ENCODE measurements around the gene HMGCS2.

HMGCS2 gene

DNA sequence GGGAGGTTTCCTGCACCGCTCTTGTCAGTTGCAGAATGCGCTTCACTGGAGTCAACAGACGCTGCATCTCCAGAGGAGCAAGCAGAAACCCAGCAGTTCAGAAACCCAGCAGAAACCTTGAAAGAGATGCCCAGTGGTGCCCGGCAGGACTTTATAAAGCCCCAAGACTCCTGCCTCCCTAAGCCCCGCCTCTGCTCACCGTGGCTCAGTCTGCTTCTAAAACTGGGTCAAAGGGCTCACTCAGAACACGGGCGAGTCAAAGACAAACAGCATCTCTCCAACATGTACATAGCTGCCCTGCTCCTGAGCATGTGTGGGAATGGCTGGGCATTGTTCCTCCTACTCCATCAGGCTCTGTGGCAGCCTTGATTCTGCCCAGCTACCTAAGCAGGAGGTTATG, at the start of gene HMGCS2:
TSS of gene HMGCS2 (minus strand) at position 128 of the 400 bp plus-strand sequence. CDS start at position 67, 61 bp downstream.
- no peak within 1 kb of the TSS for H3K4me3 ChIP-seq (ENCODE audit: low read depth, low read length)

DNA sequence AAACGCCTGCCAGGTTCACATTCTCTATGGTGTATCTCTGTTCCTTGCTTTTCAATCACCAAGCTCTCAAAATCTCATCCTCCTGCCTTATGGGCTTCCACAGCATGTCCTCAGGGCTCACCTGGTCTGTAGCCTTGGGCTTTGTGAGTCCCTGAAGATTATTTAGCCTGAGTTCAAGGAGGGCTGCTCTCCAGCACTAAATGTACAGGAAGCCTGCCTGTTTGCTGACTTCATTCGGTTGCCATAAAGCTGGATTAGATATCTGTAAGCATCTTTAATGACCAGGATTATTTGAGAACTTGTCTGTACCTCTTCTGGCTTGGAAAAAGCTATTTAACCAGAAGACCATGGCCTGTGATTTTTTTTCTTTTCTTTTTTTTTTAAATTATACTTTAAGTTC, 49.5 kb upstream of the HMGCS2 start:
- H3K4me3 ChIP-seq (ENCODE audit: low read depth, low read length) = no peak overlapping the region

DNA sequence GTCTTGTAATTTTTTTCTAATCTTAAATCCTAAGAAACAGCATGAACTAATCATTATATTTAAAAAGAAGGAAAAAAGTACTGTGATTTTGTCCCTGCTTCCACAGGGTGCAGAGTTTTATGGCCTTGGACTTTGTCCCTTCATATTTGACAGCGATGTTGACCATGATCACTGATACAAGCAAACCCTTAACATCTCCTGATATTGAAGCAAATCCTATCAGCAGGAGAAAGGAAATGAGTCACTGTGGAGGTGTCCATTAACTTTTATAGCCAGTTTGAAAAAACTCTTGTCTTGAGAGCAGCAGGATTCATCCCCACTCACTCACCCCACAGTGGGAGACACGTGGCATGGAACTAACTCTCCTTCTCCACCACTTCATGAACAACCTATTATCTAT, 47.7 kb upstream of the HMGCS2 start:
- H3K4me3 ChIP-seq (ENCODE audit: low read depth, low read length) = no peak overlapping the region

DNA sequence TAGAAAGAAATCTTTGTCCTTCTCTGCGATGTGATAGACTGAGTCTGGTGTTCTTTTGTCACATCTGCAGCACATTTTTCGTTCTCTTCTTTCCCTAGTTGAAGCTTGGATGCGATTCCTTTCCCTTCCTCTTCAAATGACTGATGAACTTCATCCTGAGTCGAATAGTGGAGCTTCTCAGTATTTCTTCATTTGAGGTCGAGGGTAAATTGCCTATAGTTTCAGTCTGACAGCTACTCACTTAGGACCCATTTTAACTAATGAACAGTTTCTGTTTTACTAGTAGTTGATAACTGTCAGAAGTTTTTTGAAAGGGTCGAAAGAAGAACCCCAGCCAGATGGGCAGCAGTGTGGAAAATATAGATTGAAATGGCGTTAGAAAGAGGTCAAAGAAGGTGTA, 47.2 kb upstream of the HMGCS2 start:
- H3K4me3 ChIP-seq (ENCODE audit: low read depth, low read length) = no peak overlapping the region

DNA sequence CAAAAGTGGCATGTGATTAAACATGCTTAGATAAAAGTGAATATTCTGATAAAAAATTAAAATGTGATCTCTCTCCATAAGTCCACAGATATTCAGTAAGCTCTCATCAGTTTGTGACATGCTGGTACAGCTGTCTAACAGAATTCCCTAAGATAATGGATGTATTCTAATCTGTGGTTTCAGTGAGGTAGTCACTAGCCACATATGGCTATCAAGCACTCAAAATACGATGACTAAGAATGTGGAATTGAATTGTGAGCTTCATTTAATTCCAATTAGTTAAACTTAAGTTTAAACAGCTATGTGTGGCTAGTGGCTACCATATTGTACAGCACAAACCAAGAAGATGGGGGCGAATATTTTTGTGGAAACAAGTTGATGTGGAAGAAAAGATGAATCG, 46.7 kb upstream of the HMGCS2 start:
- H3K4me3 ChIP-seq (ENCODE audit: low read depth, low read length) = no peak overlapping the region

DNA sequence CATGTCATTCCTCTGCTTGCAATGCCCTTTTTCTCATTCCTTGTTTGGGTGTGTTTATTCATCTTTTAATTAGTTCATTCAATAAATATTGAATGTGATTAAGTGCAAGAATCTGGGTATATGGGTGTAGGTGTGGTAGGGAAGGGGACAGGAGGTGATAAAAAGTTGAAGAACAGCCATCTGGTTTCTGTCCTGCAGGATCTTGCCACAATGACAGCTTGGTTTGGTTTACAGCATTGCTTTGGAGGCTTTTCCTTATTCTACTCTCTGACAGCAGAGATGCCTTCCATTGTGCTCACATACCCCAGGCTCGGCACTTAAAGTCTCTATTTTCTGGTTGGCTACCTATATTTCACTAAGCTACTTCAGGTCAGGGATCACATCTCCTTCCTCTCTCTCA, 45.6 kb upstream of the HMGCS2 start:
- H3K4me3 ChIP-seq (ENCODE audit: low read depth, low read length) = no peak overlapping the region

DNA sequence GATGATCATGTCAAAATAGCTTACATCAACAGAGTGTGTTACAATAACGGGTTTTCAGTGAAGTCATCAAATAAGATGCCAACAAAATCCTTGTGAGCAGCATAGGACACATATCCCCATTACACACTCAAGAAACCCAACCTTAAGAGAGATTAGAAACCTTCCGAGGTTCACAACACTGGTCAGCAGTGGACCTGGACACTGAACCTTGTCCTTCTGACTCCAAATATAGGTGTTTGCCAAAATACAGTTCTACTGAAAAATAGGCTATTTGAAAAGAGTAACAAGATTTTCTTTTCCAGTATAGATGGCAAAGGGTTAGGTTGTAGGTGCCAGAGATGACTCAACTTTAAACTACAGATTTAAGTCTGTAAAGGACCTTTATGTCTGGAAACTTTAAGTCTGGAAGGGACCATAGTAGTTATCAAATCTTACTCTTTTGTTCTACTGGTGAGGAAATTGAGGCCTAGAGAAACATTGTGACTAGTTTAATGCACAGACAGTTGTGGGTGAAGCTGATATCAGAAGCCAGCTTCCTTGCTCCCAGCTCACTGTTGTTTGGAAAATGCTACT, 43.4 kb upstream of the HMGCS2 start:
- H3K4me3 ChIP-seq (ENCODE audit: low read depth, low read length) = no peak overlapping the region

DNA sequence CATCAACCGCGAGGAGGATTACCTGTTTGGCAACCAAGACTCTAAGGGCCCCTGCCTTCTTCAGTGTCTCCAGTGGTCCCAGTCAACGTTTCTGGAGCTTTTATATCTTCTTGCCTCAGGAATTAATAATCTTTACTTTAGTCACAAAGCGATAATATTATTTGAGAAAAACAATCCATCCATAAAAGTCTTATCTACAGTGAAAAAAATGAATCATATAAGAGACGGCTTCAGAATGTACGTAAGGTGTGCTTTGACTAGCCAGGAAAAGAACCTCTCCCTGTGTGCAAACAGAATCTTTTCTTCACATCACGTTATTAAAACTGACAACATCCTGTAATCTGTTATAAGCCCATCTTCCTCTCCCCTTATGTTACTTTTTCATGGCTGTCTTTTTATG, 42.7 kb upstream of the HMGCS2 start, which contains the start of gene REG4:
TSS of gene REG4 (minus strand) at position 74 of the 400 bp plus-strand sequence. CDS start 2,691 bp downstream, outside the sequence.
- H3K4me3 ChIP-seq (ENCODE audit: low read depth, low read length) = no peak within 1 kb of the TSS

DNA sequence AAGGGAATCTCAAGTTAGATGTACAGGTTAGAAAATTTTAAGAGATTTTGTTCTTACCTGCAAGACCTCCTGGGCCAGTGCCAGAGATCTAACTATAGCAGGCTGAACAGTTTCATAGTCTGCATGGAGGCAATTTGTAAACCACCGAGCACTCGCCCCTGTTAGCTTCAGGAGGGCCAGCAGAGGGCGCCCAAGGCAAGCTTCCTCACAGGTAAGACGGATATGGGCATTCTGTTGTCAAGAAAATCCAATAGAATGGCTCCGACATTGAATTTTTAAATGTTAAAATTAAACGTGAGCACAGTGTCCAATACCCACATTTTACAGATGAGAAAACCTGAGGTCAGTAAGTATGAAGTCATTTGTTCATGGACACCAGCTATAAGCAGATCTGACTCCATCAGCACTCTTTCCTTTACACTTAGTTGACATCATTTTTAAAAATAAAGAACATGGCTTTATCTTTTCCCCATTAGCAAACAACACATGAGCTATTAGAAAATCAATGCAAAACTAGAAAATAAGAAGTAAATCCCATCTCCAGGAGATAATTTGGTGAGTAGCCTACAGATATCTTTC, 40.4 kb upstream of the HMGCS2 start:
- H3K4me3 ChIP-seq (ENCODE audit: low read depth, low read length) = no peak overlapping the region

DNA sequence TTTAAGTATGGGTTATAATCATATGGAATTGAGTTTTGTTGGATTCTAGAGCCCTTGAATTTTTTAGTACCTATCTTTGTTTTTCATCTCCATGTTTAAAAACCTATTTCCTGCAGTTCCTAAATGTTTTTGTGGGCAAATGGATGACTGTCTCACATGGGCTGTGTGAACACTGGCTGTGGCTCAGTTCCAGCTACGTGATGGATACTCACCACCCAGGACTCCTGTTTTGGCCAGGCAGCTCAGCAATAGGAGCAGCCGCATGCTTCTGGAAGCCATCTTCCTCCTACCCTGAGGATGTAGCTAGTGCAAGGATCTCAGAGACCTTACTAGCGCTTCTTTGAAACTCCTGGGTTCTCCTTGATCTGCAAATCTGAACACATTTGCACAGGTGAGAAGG, 39.8 kb upstream of the HMGCS2 start:
- H3K4me3 ChIP-seq (ENCODE audit: low read depth, low read length) = no peak overlapping the region

DNA sequence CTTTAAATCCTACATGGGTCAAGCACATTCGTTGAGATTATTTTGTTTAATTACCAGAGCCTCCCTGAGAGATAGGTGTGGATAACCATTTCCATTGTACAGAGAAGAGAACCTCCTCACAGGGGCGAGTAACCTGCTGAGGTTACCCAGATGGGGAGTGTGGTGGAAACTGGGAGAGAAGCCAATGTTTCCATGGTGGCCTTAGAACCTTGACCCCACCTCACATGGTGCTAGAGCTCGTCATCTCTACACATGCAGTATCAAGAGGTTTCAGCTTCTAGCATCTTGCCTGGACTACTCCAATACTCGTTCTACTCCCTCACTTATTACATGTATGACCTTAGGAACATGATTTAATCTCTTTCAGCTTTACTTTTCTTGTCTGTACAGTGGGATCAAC, 37.8 kb upstream of the HMGCS2 start:
- no peak overlapping the region for H3K4me3 ChIP-seq (ENCODE audit: low read depth, low read length)

DNA sequence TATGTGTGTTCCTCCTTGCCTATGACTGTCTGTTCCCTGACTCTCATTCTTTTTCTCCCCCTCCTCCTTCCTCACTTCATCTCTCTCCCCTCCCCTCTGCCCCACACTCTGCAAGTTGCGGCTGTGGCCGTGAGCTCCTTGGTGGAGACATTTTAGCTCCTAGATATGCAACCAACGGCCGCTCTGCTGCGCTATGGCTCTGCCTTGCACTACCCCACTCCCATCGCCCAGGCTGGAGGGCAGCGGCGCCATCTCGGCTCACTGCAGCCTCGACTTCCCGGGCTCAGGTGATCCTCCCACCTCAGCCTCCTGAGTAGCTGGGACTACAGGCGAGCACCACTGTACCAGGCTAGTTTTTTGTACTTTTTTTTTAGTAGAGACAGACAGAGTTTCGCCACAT, 37.0 kb upstream of the HMGCS2 start:
- H3K4me3 ChIP-seq (ENCODE audit: low read depth, low read length) = no peak overlapping the region

DNA sequence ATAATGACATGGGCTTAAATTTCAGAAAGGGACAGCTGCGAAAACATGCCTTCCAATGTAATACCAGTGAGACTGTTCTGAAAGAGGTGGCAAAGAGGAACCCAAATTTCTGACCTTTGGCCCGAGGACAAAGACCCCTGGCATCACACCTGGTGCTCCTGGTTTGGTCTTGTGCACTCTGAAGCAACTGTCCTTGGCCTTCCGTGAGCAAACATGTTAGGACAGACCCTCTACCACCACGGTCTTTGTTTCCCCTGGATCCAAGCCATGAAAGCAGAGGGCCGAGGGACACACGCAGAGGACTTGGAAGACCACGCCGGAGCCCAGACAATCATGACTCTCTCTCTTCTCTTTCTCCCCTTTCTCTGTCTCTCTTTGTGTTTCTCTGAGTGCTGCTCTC, 36.5 kb upstream of the HMGCS2 start:
- no peak overlapping the region for H3K4me3 ChIP-seq (ENCODE audit: low read depth, low read length)

DNA sequence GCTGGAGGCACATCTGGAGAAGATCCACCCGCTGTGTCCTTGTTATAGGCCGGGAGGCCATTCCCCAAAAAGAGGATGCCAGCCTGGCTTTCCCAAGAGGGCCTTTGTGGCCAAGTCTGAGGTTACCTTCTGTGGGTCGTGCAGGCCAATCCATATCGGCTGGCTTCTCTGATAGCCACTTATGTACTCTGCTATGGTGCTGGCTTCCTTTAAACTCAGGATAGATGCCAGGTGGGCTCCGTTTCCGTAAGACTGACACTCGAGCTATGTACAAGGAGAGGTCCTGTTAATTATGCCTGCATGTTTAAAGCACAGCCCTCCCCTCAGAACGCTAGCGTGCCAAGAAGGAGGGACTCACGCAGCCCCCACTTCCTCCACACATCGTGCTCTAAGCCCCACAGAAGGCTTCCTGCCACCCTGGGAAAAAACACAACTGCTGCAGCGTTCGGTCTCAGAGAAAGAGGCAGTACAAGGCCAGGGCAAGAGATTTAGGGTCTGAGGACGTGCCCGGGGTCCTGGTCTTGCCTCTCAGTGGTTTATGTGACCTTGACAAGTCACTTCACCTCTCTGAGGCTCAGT, 31.0 kb upstream of the HMGCS2 start:
- H3K4me3 ChIP-seq (ENCODE audit: low read depth, low read length) = no peak overlapping the region

DNA sequence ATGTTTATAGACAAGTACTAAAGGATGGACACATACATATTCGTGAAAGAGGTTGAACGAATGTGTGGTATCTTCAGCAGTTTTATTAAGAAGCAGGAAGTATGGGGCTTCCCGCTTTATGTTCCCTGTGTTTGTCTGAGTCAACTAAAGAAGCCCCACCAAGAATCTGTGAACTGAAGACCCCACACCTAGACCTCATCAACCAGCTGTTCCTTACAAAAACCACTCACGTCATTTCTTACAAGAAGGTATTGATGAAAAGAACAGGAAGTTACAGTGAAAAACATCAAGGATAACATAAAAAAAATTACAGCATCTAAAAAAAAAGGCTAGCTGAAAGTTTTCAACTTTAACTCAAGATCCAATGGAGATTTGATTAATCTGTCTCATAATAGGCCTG, 30.3 kb upstream of the HMGCS2 start:
- no peak overlapping the region for H3K4me3 ChIP-seq (ENCODE audit: low read depth, low read length)

DNA sequence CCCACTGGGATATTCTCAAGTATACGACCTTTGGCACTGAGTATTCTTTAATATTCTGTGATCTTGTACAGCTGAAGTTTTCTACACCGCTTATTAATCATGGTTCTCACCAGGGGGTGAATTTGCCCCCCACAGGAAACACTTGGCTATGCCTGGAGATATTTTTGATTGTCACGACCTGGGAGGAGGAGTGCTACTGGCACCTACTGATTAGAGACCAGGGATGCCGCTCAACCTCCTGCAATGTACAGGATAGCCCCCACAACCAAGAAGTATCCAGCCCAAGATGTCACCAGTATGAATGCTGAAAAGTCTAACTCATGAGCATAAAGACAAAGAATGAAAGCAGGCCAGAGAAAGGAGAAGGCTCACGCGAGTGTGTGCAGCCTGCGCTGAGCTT, 28.9 kb upstream of the HMGCS2 start:
- H3K4me3 ChIP-seq (ENCODE audit: low read depth, low read length) = no peak overlapping the region

DNA sequence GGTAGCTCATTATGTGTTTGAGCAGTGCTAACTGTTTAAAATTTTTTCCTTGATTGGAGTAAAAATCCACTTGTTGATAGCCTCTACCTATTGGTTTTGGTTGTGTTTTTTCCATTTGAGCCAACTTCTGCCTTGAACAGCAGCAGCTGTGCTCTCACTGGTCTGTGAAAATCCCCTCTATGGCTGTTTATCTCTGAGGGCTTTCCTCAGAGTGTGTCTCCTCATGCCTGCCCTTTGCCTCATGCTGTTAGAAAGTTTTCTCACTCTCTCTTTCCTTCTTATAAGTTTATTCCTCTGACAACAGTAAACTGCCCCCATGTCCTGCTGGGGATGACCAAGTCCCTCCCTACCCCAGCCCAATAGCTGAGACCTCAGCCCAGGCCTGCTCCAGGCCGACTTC, 28.5 kb upstream of the HMGCS2 start:
- no peak overlapping the region for H3K4me3 ChIP-seq (ENCODE audit: low read depth, low read length)

DNA sequence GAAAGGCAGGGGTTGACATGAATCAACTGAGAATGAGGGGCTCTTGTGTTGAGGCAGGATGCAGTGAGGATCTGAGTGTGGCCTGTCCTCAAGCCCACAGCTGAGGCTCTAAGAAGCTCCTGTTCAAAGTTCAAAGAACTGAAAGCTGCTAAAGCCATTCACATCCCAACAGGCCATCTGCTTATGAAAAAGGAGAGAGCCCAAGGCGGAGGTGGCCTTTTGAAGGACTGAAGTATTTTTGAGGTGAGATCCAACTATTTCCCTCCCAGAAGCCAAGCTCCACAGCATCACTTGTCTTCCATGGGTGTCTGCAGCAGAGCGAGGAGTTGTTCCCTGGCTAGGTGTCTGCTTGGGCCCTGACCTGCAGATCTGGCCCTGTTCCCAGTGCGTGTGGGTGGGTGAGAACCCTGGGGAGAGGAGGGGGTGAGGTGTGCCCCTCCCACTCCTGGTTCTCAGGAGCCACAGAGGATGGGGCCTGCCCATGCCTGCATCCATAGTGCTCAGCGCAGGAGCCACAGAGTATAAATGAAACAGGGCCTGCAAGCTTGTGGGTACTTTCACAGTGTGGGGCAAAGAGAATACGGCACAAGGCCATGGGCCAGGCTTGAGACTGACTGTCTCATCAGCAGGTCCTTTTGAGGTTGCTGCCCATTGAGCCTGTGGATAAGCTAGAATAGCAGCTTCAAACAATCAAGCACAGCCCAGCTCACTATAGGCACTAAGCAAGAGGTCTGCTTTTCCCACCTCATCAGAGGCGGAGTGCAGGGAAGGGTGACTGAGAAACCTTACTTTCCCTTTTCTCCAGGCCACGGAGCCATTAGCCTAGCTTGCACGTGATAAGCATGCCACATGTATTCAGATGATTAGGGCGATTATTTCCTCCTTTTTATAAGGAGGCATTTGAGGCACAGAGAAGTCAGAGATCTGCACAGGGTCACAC, 26.8 kb upstream of the HMGCS2 start:
- no peak overlapping the region for H3K4me3 ChIP-seq (ENCODE audit: low read depth, low read length)

DNA sequence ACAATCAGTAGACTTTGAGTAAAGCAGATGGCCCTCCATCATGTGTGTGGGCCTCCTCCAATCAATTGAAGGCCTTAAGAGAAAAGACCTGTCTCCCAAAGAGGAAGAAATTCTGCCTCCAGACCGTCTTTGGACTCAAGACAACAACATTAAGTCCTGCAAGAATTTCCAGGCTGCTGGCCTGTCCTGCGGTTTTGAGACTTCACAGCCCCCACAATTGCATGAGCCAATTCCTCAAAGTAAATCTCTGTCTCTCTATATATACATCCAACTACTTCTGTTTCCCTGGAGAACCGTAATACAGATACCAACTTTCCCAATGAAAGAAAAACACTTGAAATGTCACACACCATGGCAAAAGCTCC, 26.2 kb upstream of the HMGCS2 start:
- H3K4me3 ChIP-seq (ENCODE audit: low read depth, low read length) = no peak overlapping the region

DNA sequence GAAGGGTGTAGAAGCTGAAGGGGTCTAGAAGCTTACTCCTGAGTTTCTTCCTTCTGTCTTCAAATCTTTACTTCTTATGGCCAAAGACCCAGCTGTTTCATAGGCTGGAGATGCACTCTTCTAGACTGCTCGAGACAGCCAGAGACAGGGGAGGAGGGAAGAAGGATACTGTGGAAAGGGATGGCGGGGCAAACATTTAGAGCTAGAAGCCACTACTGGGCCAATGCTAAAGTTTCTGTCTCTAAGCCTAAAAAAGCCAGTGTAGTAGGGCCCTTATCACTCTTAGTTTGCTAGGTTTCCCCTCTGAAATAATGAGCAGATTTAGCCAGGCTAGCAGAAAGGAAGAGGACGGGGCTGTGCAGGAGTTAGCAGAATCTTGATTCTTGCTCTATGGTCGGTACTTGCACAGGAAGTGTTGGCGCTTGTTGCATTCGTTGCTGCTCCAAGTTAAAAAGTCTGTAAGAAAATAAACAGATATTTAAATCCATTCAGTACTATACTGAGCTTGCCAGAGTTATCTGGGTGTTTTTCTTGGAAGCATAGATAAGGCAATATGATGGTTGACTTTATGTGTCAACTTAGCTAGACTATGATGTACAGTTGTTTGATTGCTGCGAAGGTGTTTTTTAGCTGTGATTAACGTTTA, 25.6 kb upstream of the HMGCS2 start:
- H3K4me3 ChIP-seq (ENCODE audit: low read depth, low read length) = no peak overlapping the region

DNA sequence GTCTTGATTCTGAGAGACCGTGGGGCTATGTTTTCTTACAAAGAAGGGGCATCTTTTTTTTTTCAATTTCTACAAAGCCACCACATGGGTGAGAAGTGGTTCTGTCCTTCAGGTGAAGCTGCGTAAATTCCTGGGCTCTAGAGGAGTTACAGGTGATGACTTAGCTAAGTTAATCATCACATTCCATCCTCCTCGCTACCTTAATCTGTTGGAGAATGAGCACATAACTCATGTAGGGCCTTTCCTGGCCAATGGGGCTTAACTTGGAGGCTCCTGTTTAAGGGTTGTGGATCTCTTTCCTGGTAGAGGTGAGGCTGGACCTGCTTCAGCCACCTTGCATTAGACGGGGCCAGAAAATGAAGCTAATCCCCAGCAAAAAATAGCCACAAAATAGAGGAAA, 22.7 kb upstream of the HMGCS2 start:
- no peak overlapping the region for H3K4me3 ChIP-seq (ENCODE audit: low read depth, low read length)

All from iPS-11a (cell line).